ENCODE data around the gene SAFB. TPM values are rescaled to one million over a fixed set of nuclear protein-coding genes. Genes with fewer than 3 reads are reported as not detected.
"Not testable (repeated sequence)": the region's sequence is repeated elsewhere in the genome, so short reads cannot be mapped to it uniquely, and the experiment has no call there.

Gene SAFB
- total RNA-seq, 1 donor from 2014 or later = 57.9 TPM

DNA sequence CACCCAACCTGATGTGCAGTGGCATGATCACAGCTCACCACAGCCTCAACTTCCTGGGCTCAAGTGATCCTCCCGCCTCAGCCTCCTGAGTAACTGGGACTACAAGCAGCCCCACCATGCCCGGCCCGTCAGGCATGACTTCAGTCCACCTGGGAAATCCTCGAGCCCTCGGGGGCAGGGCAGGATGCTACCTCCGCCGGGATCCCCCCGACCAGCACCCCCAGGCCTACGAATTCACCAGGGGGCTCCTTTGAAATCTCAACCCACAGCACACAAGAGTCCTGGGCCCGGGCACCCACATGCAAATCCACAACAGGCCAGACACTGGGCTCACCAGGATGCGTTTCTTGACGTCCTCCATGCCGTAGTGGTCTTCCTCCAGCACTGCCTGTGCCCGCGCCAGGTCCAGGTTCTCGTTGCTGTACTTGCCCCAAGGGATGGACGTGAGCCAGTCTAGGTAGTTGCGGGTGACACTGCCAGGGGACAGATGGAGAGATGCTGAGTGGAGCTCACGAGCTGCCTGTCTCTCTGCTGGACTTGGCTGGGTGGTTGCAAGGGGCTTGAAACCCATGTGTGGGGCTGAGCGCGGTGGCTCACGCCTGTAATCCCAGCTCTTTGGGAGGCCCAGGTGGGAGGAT lies 77.7 kb downstream of the SAFB start:
- Histone ChIP-seq H3K9ac (no peak overlapping the region), H4K20me1 (ENCODE audit: low read depth) (peaks cover 19% of the 10 kb centered on the region), H3K27me3 (no peaks in the 10 kb centered on the region), H3K4me3 (no peak overlapping the region), H2AFZ (replicated peaks) (no peak overlapping the region), H3K4me2 (no peak overlapping the region), H3K9me3 (ENCODE audit: low read depth) (no peaks in the 10 kb centered on the region), H3K36me3 (no peaks in the 10 kb centered on the region), H3K4me1 (no peaks in the 10 kb centered on the region), H3F3A (ENCODE audit: low read depth) (peaks cover 9% of the 10 kb centered on the region), H3K79me2 (ENCODE audit: low read depth) (no peaks in the 10 kb centered on the region), H3K27ac (no peak overlapping the region)
- Mint-ChIP-seq H3K9me3 (peaks cover 5% of the 10 kb centered on the region), H3K27ac (no peak overlapping the region), H3K36me3 (peaks cover 15% of the 10 kb centered on the region), H3K4me1 (no peaks in the 10 kb centered on the region), H3K4me3 (no peak overlapping the region), H3K27me3 (ENCODE audit: insufficient read depth, low read depth) (peaks cover 5% of the 10 kb centered on the region)
- no peak for TF ChIP-seq EZH2 (IDR thresholded peaks at IDR 0.05)
- TF ChIP-seq, protein P1, sequence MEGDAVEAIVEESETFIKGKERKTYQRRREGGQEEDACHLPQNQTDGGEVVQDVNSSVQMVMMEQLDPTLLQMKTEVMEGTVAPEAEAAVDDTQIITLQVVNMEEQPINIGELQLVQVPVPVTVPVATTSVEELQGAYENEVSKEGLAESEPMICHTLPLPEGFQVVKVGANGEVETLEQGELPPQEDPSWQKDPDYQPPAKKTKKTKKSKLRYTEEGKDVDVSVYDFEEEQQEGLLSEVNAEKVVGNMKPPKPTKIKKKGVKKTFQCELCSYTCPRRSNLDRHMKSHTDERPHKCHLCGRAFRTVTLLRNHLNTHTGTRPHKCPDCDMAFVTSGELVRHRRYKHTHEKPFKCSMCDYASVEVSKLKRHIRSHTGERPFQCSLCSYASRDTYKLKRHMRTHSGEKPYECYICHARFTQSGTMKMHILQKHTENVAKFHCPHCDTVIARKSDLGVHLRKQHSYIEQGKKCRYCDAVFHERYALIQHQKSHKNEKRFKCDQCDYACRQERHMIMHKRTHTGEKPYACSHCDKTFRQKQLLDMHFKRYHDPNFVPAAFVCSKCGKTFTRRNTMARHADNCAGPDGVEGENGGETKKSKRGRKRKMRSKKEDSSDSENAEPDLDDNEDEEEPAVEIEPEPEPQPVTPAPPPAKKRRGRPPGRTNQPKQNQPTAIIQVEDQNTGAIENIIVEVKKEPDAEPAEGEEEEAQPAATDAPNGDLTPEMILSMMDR (IDR thresholded peaks at IDR 0.05) = no peak
- no peak for TF ChIP-seq EZH2phosphoT487 (IDR thresholded peaks at IDR 0.05)
- no peak for DNase-seq (ENCODE audit: low spot score)

DNA sequence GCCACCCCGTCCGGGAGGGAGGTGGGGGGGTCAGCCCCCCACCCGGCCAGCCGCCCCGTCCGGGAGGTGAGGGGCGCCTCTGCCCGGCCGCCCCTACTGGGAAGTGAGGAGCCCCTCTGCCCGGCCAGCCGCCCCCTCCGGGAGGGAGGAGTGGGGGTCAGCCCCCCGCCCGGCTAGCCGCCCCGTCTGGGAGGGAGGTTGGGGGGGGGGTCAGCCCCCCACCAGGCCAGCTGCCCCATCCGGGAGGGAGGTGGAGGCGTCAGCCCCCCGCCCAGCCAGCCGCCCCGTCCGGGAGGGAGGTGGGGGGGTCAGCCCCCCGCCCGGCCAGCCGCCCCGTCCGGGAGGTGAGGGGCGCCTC lies 79.1 kb downstream of the SAFB start:
- H3K27me3 ChIP-seq; DNase-seq (ENCODE audit: low spot score); H3K79me2 ChIP-seq (ENCODE audit: low read depth); H3K9me3 Mint-ChIP-seq; H3K4me1 ChIP-seq; H4K20me1 ChIP-seq (ENCODE audit: low read depth); H3K27ac ChIP-seq; H3F3A ChIP-seq (ENCODE audit: low read depth); H3K9ac ChIP-seq; H3K27ac Mint-ChIP-seq; H3K9me3 ChIP-seq (ENCODE audit: low read depth); H3K36me3 ChIP-seq; H3K4me3 Mint-ChIP-seq; H3K4me1 Mint-ChIP-seq; H3K27me3 Mint-ChIP-seq (ENCODE audit: insufficient read depth, low read depth); H3K4me2 ChIP-seq; H2AFZ ChIP-seq (replicated peaks); H3K4me3 ChIP-seq: not testable (repeated sequence)
- H3K36me3 Mint-ChIP-seq = peaks cover 18% of the 10 kb centered on the region

DNA sequence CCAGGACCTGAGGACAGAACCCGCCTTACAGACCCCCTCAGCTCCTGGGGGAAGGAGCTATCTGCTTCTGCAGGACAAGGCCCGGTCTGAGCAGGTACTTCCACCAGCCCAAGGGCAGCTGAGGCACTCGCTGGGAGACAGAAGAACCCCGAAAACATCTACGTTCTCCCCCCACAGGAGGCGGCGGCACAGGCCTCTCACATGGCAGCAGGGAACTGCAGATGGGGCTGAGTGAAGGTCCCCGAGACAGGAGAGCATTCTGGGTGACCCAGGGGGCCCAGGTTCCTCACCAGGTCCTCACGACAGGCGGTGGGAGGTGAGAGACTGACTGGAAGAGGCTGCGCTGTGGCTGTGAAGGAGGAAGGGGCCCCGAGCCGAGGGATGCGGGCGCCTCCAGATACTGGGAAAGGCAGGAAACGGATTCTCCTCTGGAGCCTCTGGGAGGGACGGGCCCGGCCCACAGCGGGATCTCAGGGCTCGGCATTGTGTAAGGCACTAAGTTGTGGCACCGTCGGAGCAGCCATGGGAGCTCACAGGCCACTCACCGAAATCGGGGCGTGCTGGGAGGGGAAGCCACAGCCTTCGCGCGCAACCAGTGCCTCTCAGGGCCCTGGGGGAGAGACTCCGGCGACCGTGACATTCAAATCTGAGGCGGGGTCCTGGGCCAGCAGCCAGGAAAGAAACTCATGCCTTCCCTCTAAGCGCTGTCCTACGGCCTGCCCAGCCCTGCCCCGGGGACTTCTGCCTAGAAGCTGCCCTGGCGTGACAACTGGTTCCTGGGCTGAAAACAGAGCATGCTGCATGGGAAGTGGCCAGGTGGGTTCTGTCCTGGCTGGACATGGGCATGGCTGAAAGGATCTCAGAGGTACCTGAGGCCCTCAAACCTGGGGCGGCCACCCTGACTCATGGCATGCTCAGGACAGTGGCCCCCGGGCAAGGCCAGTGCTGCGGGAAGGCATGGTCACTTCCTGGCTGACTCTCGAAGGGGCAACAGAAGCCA lies 81.2 kb downstream of the SAFB start:
- Mint-ChIP-seq H3K4me1 (no peaks in the 10 kb centered on the region), H3K9me3 (peaks cover 5% of the 10 kb centered on the region), H3K27me3 (ENCODE audit: insufficient read depth, low read depth) (peaks cover 4% of the 10 kb centered on the region), H3K36me3 (peaks cover 15% of the 10 kb centered on the region), H3K4me3 (no peak overlapping the region), H3K27ac (no peak overlapping the region)
- no peak overlapping the region for H3K4me3 ChIP-seq
- no peaks in the 10 kb centered on the region for H3K36me3 ChIP-seq
- H3K4me1 ChIP-seq = no peaks in the 10 kb centered on the region
- no peaks in the 10 kb centered on the region for H4K20me1 ChIP-seq (ENCODE audit: low read depth)
- H3K9me3 ChIP-seq (ENCODE audit: low read depth) = no peaks in the 10 kb centered on the region
- no peak overlapping the region for H3K4me2 ChIP-seq
- no peaks in the 10 kb centered on the region for H3F3A ChIP-seq (ENCODE audit: low read depth)
- H3K9ac ChIP-seq = no peak overlapping the region
- H2AFZ ChIP-seq (replicated peaks) = no peak overlapping the region
- DNase-seq (ENCODE audit: low spot score) = no peak
- TF ChIP-seq EZH2 (IDR thresholded peaks at IDR 0.05) (no peak), EZH2phosphoT487 (IDR thresholded peaks at IDR 0.05) (no peak)
- TF ChIP-seq, protein P1 (IDR thresholded peaks at IDR 0.05) = no peak
- H3K27ac ChIP-seq = no peak overlapping the region
- H3K27me3 ChIP-seq = no peaks in the 10 kb centered on the region
- H3K79me2 ChIP-seq (ENCODE audit: low read depth) = no peaks in the 10 kb centered on the region

DNA sequence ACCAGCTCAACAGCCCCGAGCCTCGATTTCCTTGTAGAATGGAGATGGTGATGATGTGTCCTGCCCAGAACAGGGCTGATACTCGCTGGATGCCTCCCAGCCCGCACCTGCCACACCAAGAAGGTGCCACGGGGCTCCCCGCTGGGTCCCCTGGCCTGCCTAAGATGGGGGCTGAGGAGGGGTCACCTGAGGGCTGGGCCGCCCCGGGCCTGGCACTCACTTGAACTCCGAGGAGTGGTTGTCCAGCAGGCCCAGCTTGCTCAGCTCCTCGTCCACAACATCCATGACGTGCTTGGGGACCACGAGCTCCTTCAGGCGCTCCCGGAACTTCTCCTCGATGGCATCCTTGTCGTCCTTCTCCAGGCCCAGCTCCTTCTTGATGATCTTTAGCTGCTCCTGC lies 82.7 kb downstream of the SAFB start:
- TF ChIP-seq, protein P1 (IDR thresholded peaks at IDR 0.05) = no peak
- TF ChIP-seq EZH2phosphoT487 (IDR thresholded peaks at IDR 0.05) = no peak
- no peak for TF ChIP-seq EZH2 (IDR thresholded peaks at IDR 0.05)
- H3K79me2 ChIP-seq (ENCODE audit: low read depth) = no peaks in the 10 kb centered on the region
- Mint-ChIP-seq H3K27me3 (ENCODE audit: insufficient read depth, low read depth) (peaks cover 3% of the 10 kb centered on the region), H3K36me3 (peaks cover 14% of the 10 kb centered on the region), H3K9me3 (peaks cover 5% of the 10 kb centered on the region), H3K4me3 (no peak overlapping the region), H3K27ac (no peak overlapping the region), H3K4me1 (no peaks in the 10 kb centered on the region)
- no peak overlapping the region for H2AFZ ChIP-seq (replicated peaks)
- no peaks in the 10 kb centered on the region for H3K9me3 ChIP-seq (ENCODE audit: low read depth)
- H3K9ac ChIP-seq = no peak overlapping the region
- no peak for DNase-seq (ENCODE audit: low spot score)
- H3F3A ChIP-seq (ENCODE audit: low read depth) = no peaks in the 10 kb centered on the region
- H3K36me3 ChIP-seq = no peaks in the 10 kb centered on the region
- no peaks in the 10 kb centered on the region for H3K27me3 ChIP-seq
- H4K20me1 ChIP-seq (ENCODE audit: low read depth) = no peaks in the 10 kb centered on the region
- no peak overlapping the region for H3K27ac ChIP-seq
- no peaks in the 10 kb centered on the region for H3K4me1 ChIP-seq
- H3K4me2 ChIP-seq = no peak overlapping the region
- no peak overlapping the region for H3K4me3 ChIP-seq

Measured in neural progenitor cell (in vitro differentiated cells).